HG03039 (cell line): ENCODE measurements around the gene CCDC33.

Experiments used
- ATAC-seq: cut with Tn5 transposase; IDR thresholded peaks from one replicate; pipeline ENCODE4 v1.9.1; 2021; ENCODE audit warnings: mild to moderate bottlenecking, moderate library complexity; ENCODE audit not compliant: unreplicated experiment

Gene CCDC33

DNA sequence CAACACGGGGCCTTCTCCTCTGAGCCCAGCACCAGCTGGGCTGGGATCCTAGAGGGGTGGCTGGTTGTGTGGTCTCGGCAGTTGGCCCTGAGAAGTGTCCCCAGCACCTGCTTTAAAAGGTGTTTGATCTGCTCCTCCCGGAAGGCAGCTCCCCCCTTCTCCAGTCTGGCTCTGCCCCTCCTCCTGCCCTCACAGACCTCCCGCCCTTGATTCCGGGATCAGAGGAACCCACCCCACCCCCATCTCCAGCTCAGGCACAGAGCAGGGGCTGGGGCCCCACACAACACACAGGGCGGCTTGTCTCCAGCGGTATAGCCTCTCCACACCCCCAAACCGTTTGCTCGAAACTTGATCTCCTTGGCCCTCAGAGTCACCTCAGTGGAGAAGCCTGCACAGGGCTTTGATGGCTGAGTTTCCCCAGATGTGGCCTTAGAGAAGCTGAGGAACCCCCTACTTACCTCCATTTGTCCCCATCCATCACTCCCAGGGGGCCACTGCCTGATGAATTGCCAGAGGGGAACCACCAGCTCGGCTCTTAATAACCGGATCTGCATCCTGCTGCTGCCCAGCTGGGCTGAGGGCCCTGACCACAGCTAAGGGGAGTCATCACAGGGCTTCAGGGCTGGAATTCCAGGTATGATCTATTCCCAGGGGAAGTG, 27.1 kb upstream of the CCDC33 start:
- ATAC-seq: no peak

DNA sequence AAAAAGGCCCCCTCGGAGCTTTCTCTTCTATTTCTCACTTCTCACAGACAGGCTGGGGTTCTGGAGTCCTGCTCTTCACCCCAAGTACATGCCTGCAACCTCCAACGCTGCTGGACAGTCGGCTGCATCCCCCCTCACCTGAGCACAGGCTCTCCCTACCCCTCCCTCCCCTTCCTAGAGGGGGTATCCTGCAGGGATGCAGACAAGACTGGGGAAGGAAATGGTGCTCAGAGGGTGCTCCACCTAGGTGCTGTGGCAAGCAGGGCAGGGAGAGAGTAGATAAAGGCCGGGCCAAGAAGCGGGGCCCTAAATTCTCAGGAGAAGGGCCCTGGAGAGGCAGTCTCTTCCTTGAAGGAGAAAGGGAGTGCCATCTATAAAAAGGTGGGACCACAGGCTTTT, 26.6 kb upstream of the CCDC33 start:
- ATAC-seq: no peak

DNA sequence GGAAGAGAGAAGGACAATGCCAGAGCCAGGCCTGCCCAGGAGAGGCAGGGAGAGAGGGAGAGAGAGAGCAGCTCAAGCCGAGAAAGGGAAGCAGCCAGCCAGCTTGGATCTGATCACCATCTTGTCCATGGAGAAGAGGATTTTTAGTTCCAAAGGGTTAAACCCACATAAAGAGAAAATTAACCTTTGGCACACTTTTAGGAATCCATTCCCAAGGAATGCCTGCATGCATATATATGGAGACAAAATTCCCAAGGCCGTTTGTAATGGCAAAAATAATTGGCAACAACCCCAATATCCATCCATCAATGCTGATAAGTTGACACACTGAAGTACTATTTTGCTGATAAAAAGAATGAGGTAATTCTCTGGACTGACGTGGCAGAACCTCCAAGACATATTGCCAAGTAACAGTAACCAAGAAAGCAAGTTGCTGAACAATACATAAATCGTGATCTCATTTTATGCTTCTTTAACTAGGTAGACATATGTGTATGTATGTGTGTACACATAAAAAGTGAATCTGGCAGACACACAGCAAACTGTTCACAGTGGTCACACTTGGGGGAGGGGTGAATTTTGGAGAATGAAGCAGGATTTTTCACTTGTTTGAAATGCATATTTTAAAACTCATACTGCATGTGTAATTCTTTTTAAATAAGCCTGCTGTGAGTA, 26.0 kb upstream of the CCDC33 start:
- ATAC-seq: no peak

DNA sequence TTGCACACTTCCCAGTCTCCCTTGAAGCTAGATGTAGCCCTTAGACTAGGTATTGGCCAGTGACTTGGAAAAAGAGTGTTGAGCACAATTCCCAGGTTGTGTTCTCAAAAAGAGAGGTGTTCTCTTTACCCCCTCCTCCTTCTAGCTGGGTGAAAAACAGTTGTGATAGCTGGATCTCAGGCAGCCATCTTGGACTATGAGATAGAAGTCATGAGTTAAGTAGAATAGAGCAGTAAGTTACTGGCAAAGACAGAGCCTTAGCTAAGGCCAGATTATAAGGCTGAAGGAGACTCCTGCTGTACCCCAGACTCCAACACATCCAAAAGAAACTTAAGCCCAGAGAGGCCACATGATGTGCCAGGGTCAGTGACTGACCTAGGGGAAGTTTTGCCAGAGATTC, 25.4 kb upstream of the CCDC33 start:
- ATAC-seq: no peak

DNA sequence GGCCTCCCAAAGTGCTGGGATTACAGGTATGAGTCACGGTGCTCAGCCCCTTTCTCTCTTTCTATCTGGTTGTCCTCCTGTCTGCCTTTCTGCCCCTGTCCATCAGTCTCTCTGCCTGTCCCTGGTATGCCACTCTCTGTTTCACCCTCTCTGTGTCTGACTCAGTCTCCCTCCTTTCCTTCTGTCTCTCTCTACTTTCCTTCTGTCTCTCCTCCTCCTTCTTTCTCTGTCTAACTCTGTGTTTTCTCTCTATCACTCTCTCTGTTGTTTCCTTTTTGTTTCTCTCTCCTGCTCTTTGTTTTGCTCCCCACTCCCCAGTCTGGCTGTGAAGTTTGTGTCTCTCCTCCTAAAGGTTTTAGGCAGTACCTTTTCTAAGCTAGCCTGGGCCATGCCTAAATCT, 24.5 kb upstream of the CCDC33 start:
- no peak for ATAC-seq

DNA sequence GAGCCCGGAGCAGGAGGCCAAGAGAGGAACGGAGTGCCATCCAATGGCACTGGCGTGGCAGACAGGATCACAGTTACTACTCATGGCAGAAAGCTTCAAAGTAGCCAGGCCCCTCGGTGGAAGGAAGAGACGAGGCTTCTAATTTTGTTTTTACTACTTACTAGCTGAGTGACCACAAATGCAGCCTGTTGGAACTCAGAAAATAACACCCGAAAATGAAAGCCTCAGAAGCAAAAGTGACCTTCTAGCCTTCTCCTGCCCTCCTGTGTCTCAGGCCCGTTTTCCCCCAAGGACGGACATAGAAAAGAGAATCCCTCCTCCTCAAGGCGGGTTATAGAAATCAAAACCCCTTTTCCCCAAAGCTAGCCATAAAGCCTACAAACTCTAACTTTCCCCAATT, 23.6 kb upstream of the CCDC33 start:
- no peak for ATAC-seq

DNA sequence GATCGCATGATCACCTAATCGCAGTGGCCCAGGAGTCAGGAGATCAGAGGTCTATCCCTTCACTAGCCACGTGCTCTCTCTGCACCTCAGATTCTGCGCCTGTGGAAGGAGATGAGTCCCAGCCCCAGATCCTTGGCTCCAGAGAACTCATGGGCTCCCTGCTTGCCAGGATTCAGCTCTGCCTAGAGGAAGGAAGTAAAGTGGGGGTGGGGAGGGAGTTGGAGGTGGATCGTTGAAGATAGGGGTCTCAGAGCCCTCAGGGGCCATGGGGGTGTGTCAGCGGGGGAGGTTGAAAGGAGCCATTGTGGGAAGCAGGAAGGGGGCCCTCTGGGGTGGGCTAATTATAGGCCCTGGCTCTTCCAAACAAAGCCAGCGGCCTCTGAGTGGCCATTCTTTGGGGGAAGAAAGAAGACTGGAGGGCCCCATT, 22.3 kb upstream of the CCDC33 start:
- no peak for ATAC-seq

DNA sequence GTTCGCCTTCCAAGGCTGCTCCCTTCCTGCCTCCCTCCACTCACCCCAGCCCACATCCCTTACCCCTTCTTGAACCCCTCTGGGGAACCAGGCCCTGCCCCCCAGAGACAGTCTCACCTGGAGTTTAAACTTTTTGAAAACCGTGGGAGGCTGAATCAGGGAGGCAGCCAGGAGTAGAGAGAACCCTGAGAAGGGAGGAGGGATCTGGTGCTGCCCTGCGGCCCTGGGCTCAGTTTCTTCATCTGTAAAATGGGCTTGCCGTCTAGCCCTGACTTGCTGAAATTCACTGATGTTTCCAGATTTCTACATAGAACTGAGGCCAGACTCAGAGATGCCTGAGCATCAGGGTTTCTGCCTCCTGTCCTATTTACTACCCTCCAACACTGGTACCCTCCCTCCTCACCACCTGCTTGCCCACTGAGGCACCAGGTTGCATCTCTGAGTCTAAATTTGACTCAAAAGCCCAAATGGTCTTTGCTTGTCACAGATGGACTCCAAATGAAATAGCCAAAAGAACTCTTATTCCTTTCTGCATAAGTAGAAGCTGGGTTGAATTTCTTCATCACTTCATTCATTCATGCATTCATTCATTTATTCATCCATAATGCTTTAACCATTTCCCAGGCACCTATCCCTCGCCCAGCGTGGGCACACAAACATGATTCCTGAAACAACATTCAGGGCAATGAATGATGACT, 21.7 kb upstream of the CCDC33 start:
- ATAC-seq: no peak

DNA sequence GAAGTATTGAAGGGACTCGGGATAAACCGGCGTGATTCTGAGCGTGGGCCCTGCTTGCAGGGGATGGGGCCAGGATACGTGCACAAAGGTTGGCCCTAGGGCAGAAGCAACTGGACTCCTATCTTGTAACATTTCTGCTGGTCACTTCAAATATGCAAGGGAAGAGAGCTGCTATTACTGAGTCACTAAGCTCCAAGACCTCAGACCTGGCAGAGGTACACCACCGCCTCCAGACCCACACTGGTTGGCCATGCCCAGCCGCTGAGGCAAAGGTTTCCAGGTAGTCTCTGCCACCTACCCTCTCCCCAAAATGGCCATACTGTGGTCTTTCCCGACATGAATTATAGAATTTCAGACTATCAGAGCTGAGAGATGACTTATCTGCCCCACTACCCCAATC, 20.2 kb upstream of the CCDC33 start:
- ATAC-seq: no peak

DNA sequence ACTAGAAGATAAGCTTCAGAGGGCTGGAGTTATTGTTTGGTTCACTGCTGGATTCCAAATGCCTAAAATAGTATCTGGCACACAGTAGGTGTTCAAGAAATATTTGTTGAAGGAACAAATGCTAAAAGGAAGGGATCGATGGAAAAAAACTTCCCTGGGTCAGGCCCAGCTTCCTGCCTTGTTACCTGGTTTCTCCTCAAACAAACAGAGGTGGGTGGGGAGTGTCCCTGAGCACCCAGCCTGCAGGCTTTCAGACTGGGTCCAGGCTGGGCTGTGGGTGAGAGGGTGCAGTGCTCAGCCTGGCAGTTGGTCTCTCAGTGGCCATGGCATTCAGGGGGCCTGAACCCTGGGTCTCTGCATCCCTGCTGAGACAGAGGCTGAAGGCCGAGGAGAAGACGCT, 19.2 kb upstream of the CCDC33 start:
- no peak for ATAC-seq

DNA sequence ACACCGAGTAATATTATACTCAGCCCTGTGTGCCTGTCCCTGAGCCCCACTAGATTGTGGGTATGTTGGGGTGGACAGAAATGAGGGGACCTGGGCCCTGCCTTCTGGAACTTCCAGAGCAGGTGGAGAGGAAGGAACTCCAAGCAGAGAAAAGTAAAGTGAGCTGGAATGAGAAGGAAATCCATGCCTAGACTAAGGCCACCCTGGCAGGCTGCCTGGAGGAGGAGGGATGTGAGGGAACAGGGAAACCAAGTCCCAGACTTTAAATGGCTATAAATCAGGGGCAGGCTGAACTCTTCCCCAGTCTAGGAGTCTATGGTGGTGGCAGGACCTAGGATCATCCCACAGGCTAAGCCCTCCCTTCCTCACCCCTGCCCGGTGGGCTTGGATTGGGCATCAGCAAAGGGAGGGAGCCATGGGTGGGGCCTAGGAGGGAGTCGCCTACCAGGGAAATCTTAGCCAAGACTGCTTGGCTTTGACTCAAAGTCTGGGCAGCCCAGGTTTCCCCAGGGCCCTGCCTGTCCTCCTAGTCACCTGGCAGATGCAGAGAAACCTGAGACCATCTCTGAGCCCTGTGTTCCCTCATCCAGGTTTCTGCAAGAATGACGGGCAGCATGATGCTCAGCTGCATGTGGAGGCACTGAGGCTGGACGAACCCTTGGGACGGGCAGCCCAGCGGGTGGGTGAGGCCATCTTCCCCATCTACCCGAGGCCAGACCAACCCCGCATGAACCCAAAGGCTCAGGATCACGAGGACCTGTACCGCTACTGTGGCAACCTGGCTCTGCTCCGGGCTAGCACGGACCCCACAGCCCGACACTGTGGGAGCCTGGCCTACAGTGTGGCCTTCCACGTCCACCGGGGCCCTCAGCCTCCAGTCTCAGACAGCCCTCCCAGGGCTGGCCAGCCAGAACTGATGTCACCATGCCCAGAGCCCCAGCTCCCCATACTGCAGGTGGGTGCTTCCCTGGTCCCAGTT, 17.9 kb upstream of the CCDC33 start:
- ATAC-seq: no peak

DNA sequence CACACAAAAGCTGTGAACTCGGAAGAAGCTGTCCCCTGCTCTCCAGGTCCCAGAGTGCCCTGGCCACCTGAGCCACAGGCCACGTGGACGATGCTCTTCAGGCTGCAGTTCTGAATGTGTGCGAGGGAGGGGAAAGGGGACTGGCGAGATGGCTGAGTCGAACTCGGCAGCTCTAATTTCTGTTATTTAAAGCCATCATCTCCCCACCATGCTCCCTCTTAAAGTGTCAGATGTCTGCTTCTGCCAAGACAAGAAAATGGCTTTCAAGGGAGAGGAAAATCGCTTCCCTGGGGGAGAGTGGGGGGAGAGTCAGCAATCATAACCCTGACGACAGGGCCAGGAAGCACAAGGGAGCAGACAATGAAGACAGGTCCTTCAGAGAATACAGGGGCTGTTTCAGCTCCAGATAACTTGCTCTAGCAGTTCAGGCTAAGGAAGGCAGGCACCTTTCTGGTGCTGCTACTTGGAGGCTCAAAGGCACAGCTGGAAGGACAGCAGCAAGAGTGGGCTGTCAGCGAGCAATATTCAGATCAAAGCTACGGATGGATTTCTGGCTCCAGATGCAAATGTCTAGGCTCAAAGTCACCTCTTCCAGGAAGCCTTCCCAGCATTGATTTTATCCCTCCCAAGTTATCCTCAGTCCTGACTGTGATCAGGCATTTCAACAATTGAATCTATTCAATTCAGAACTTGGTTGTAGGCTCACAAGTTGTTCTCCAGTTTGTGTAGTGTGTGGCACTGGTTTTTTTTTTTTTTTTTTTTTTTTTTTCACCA, 15.5 kb upstream of the CCDC33 start:
- ATAC-seq: no peak

DNA sequence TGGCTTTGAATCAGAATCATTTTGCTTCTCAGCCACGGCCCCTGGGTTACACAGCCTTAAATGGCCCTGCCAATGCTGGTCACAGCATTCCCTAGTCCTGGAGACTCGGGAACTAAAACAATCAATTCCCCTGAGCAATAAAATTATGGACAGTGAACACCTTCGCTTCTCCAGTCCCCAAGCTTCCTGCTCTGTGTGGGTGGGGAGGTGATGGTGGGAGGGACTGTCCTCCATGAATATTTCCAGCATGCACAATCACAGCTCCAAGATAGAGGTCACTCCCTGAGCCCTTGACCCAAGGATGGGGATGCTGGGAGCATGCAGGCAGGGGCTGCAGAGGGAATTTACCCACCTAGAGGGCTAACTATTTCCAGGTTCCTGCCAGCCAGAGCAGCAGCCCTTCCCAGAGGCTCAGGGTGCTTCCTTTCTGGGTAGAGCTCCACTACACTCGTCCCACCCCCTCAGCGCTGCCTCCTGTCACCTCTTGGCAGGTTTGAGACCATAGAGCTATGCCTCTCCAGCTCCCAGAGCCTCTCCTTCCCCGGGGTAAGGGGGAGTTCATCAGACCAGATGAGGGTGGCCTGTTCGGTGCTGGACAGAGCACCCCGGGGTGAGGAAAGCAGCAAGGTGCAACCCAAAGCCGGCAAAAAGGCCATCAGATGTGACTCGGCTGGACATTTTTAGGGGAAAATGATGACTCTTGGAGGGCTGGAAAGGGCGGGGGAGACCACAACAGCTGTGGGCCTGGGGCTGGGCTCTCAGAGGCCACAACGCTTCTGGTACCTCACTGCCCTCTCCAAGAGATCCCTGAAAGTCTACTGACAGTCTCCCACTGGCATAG, 14.5 kb upstream of the CCDC33 start:
- ATAC-seq: no peak

DNA sequence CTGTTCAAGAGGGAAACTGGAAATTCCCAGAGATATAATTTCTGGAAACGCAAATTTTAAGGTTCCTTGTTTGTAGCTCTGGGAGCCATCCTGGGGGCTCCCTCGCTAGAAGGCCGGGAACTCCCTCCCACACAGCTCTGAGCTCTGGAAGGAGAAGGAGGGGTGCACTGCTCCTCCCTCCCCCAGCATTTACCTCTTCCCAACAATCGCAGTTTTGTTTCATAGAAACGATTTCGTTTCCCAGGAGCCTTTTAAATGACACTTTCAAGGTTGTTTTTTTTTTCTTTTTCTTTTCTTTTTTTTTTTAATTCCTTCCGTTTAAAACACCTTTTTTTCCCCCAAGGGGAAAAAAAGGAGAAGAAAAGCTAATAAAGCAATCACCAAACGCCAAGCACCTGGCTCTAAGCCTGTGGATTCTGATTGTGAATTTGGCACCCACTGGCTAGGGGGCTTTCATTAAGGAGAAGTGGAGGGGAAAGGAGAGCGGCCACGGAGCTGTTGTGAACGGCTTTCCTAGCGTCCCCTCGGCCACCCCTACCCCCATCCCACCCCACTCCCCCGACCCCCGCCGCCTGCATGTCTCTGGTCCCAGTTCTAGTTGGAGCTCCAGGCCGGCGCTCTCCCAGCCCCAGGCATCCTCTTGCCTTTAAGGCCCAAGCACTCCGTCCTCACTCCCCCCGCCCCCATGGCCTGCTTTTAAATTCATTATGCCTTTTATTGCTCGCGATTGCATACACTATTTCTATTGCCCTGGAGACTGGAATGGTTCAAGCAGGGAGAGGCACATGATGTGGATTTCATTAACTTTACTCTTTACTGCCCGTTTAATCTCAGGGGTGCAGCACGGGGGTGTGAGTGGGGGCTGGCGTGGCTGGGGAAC, 13.6 kb upstream of the CCDC33 start:
- ATAC-seq: no peak

DNA sequence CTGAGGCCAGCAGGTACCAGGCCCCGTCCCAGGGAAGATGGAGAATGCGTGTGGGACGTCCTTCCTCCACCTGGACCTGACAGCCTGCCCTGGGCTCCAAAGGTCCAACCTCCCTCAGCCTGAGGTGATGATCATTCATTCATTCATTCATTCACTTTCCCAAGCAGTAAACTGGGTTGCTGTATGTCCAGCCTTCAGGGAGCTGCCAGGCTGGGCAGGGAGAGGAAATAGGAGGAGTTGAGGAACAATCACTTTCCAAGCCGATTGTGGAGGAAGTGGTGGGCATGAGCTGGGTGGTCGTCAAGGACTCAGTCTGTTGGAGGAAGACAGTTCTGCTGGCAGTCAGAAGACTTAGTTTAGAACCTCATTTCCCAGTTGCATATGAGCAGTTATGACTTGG, 10.2 kb upstream of the CCDC33 start:
- no peak for ATAC-seq

DNA sequence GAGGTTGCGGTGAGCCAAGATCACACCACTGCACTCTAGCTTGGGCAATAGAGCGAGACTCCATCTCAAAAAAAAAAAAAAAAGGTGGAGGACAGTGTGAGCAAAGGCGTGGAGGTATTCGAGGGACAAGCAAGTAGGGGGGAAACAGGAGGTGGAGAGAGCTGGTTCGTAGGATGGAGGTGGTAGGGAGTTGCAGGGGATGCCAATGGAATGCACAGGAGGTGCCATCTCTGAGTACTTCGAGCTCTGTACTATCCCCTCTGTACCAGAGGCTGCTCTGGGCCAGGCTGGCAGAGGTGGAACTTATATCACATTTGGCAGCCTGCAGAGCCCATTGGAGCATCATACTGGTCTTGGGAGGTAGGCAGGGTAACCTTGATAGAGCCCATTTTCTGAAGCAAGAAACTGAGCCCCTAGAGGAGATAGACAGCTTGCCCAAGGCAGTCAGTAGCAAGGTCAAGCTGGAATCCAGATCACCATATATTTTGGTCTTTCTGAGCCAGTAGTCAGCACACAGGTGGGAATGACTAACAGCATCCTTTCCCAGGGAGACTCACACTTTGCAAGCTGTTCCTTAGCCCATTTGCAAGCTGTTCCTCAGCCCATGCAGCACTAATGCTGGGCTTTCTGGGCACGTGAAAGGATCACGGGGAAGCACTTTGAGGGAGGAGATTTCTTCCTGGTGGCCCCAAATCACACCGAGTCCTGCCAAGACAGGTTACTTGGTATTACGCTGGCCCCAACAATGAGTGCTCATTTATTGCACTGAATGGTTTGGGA, 9.2 kb upstream of the CCDC33 start:
- ATAC-seq: no peak

DNA sequence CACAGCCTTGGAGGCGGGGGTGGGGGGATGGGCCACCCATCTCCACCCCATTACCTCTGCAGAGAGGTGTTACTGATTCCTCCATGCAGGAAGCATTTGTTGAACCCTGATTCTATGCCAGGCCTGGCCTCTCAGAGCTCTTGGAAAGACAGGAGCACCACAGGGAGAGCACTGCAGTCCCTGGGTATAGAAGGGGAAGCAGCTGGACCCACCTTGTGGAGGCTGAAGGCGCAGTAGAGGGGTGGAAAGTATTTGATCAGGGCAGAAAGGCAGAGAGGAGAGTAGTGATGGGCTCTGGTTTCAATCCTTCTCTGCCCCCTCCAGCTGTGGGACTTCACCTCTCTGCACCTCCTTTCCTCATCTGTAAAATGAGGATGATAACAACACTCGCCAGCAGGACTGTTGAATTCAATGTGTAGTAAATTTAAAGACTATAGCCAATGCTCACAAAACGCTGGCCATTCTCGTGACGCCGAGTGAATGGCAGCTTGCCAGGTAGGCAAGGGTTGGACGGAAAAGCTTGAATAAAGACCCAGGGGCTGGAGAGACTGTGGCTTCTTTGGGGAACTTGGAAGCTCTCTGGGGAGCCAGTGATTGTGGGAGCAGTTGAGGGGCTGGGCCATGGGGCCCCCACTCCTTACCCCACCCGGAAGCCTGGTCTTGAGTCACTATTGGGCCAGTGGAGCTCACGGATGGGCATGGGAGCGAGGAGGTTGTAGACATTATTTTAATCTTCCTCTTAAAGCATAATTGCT, 8.0 kb upstream of the CCDC33 start:
- ATAC-seq: no peak
